Measurements from ENCODE around the gene RPL29.
"Not testable (repeated sequence)": the region's sequence is repeated elsewhere in the genome, so short reads cannot be mapped to it uniquely, and the experiment has no call there.

RPL29 gene

DNA sequence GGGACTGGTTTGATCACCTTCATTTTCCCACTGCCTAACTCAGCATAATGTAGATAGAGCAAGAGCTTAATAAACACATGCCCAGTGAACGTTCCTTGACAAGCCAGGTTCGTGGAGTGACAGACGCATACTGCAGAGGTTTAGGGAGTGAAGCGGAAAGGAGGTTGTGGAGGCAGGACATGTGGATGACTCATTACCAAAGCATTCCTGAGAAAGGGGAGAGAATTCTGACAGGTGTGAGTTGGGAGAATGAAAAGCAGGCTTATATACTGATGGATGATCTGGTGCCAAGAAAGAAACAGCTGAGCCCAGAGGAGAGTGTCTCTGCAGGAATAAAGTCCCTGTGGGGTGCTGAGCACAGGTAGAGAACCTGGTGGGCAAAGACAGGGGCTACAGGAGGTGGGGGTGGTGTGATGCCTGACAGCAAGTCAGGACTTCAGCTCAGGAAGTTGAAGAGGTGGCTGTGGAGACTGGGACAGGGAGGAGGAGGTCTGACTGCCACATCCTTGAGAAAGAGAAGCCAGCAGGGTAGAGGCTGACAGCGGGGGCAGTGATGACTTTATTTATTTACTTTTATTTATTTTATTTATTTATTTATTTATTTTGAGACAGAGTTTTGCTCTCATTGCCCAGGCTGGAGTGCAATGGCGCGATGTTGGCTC lies 2.4 kb upstream of the RPL29 start:
- no peak overlapping the region for H3K4me3 ChIP-seq (ENCODE audit: low read depth, low read length)
- TF ChIP-seq, protein P1, sequence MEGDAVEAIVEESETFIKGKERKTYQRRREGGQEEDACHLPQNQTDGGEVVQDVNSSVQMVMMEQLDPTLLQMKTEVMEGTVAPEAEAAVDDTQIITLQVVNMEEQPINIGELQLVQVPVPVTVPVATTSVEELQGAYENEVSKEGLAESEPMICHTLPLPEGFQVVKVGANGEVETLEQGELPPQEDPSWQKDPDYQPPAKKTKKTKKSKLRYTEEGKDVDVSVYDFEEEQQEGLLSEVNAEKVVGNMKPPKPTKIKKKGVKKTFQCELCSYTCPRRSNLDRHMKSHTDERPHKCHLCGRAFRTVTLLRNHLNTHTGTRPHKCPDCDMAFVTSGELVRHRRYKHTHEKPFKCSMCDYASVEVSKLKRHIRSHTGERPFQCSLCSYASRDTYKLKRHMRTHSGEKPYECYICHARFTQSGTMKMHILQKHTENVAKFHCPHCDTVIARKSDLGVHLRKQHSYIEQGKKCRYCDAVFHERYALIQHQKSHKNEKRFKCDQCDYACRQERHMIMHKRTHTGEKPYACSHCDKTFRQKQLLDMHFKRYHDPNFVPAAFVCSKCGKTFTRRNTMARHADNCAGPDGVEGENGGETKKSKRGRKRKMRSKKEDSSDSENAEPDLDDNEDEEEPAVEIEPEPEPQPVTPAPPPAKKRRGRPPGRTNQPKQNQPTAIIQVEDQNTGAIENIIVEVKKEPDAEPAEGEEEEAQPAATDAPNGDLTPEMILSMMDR (IDR thresholded peaks at IDR 0.05; ENCODE audit: insufficient read depth, low read depth, low read length, missing control alignments), result no peak
- DNase-seq (ENCODE audit: low read depth), result no peak

DNA sequence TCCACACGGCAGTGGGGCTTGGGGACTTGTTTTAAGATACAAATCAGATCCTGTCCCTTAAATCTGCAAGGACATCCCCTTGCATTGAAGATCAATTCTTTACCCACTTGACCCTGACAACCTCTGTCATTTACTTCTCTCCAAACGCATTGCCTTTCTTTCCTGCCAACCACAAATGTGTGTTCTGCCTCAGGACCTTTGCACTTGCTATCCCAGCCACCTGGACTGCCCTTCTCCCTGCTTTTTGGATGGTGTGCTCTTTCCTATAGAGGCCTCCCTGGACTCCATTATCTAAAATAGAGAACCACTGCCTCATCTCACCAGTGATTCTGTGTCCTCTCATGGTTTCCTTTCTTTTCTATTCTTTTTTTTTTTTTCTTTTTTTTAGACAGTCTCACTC lies 1.5 kb upstream of the RPL29 start:
- TF ChIP-seq, protein P1 (IDR thresholded peaks at IDR 0.05; ENCODE audit: insufficient read depth, low read depth, low read length, missing control alignments), result no peak
- H3K4me3 ChIP-seq (ENCODE audit: low read depth, low read length), result no peak overlapping the region
- DNase-seq (ENCODE audit: low read depth), result no peak

DNA sequence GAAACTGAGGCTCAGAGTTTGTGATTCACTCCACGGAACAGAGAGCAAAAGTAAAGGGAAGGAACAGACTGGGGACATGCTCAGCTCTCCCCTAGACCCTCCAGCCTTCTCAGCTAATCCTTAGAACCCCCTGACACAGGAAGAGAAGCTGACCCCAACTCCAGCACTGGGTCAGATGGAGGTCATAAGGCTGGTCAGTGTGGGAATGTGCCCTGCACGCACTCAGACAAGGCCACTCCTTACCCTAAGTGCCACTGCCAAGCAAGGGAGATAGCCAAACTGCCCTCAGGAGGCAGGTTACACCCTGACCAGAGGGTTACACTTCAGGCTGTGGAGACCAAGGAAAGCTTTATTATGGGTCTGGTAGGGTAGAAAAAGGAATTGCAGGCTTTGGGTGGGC lies 1.2 kb downstream of the RPL29 start:
- no peak for DNase-seq (ENCODE audit: low read depth)
- peak overlapping the region; percentile 66 for H3K4me3 ChIP-seq (ENCODE audit: low read depth, low read length)
- TF ChIP-seq, protein P1 (IDR thresholded peaks at IDR 0.05; ENCODE audit: insufficient read depth, low read depth, low read length, missing control alignments), result no peak

DNA sequence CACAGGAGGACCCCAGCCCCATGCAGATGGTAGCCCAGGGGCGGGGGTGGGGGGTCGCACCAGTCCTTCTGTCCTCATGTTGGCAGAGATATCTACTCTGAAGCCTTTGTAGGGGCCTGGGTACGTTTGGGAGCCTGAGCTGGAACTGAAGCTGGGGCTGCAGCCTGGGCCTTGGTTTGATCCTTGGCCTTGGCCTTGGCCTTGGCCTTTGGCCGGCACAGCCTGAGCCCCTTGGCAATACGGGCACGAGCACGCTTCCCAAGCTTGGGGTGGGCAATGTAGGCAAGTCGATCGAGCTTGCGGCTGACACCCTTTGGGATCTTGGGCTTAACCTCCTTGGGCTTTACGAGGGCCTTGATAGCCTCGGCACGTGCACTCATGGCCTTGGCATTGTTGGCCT lies 2.0 kb downstream of the RPL29 start:
- not testable (repeated sequence) for DNase-seq (ENCODE audit: low read depth); H3K4me3 ChIP-seq (ENCODE audit: low read depth, low read length)

DNA sequence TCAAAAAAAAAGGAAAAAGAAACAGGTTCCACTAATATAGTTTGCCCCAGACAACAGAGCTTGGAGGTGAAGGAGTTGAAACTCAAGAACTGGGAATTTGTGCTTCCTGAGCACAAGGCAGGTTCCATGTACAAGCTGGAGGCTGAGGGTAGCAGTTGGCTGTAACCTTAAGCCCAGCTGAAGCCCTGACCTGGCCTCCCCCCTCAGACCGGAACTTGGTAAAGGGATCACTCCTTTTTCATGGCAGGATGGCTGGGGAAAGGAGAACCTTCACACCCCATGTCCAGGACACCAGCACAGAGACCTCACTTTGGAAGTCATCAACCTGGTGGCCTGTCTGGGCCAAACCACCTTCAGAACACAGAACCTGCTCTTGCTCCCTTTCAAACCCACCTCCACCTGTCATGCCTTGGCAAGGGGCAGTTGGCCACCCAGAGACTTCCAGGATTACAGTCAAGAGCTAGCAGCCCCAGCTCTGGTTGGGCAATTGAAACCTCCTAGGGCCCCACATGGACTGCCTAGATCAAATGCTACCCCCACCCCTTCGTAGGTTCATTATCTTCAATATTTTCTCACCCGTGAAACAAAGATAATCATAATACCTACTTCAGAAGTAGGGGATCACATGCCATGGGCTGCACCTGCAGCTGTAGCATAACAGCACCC lies 3.5 kb downstream of the RPL29 start:
- H3K4me3 ChIP-seq (ENCODE audit: low read depth, low read length), result no peak overlapping the region
- DNase-seq (ENCODE audit: low read depth), result no peak
- TF ChIP-seq, protein P1 (IDR thresholded peaks at IDR 0.05; ENCODE audit: insufficient read depth, low read depth, low read length, missing control alignments), result no peak

DNA sequence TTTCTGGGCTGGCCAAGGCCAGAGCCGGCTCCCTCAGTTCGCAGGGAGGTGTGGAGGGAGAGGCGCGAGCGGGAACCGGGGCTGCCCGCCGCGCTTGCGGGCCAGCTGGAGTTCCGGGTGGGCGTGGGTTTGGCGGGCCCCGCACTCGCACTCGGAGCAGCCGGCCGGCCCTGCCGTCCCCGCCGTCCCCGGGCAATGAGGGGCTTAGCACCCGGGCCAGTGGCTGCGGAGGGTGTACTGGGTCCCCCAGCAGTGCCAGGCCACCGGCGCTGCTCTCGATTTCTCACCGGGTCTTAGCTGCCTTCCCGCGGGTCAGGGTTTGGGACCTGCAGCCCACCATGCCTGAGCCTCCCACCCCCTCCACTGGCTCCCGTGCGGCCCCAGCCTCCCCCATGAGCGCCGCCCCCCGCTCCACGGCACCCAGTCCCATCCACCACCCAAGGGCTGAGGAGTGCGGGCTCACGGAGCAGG lies 5.2 kb downstream of the RPL29 start:
- DNase-seq (ENCODE audit: low read depth); H3K4me3 ChIP-seq (ENCODE audit: low read depth, low read length): not testable (repeated sequence)

DNA sequence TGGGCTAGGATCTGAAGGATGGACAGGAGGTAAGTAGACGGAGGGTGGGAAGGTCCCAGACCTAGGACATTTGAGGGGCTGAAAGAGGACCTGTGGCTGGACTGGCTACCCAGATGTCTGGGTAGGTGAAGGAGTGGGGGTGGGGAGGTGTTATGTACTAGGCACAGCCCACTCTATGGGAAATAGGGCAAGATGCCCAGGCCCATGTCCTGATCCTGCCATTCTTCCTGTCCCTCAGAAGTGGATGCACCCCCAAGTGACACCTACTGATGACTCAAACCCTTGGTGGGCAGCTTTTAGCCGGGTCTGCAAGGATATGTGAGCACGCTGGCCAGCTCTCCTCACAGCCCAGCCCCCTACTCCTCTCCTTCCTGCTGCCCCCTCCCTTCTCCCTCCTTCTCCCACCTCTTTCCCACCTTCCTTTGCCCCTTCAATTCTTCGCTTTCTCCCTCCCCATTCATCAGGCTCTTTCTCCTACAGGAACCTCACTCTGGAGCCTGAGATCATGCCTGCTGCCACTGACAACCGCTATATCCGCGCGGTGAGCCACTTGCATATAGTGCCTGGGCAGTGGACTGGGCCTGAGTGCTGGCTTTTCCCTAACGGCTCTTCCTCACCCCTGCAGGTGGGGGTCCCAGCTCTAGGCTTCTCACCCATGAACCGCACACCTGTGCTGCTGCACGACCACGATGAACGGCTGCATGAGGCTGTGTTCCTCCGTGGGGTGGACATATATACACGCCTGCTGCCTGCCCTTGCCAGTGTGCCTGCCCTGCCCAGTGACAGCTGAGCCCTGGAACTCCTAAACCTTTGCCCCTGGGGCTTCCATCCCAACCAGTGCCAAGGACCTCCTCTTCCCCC lies 7.2 kb downstream of the RPL29 start:
- DNase-seq (ENCODE audit: low read depth), result no peak
- TF ChIP-seq, protein P1 (IDR thresholded peaks at IDR 0.05; ENCODE audit: insufficient read depth, low read depth, low read length, missing control alignments), result no peak
- no peak overlapping the region for H3K4me3 ChIP-seq (ENCODE audit: low read depth, low read length)

Measured in GM12865 (cell line).